Activated CD4-positive, alpha-beta T cell treated with anti-CD3 and anti-CD28 coated beads for 1 hour (primary cell): ENCODE results near the gene BPIFB3.
"Not testable (repeated sequence)": the region's sequence is repeated elsewhere in the genome, so short reads cannot be mapped to it uniquely, and the experiment has no call there.

Source experiments
- DNase-seq: peaks from one replicate; pipeline ENCODE4 v3.0.0-alpha.2; 2020

Gene BPIFB3

GRCh38 chr20:33028875-33029274 is 24.8 kb upstream of the BPIFB3 start:
- no peak for DNase-seq

GRCh38 chr20:33030076-33030475 is 23.6 kb upstream of the BPIFB3 start:
- DNase-seq, result no peak

- DNase-seq, result no peak
Observed at GRCh38 chr20:33030569-33030968, 23.1 kb upstream of the BPIFB3 start.

GRCh38 chr20:33031531-33031930 is 22.2 kb upstream of the BPIFB3 start, which contains the start of gene BPIFB6:
TSS of gene BPIFB6 (plus strand) at chr20:33031648. CDS start at chr20:33031648, 0 bp downstream.
- no peak for DNase-seq

- DNase-seq, result no peak
Observed at GRCh38 chr20:33032555-33032954, 21.1 kb upstream of the BPIFB3 start.

GRCh38 chr20:33033381-33033780 is 20.3 kb upstream of the BPIFB3 start:
- DNase-seq, result no peak

GRCh38 chr20:33034115-33034514 is 19.6 kb upstream of the BPIFB3 start:
- no peak for DNase-seq

GRCh38 chr20:33034901-33035492 is 18.7 kb upstream of the BPIFB3 start:
- DNase-seq, result no peak

GRCh38 chr20:33037456-33037855 is 16.2 kb upstream of the BPIFB3 start:
- DNase-seq, result no peak

- no peak for DNase-seq
Observed at GRCh38 chr20:33038243-33038642, 15.5 kb upstream of the BPIFB3 start.

- no peak for DNase-seq
Observed at GRCh38 chr20:33042430-33042829, 11.3 kb upstream of the BPIFB3 start.

GRCh38 chr20:33042983-33043730 is 10.5 kb upstream of the BPIFB3 start:
- no peak for DNase-seq

- DNase-seq, result no peak
Observed at GRCh38 chr20:33043731-33044181, 9.9 kb upstream of the BPIFB3 start.

- not testable (repeated sequence) for DNase-seq
Observed at GRCh38 chr20:33045129-33045721, 8.5 kb upstream of the BPIFB3 start.

- DNase-seq, result no peak
Observed at GRCh38 chr20:33046412-33046811, 7.3 kb upstream of the BPIFB3 start.

GRCh38 chr20:33051333-33051732 is 2.4 kb upstream of the BPIFB3 start:
- no peak for DNase-seq

- no peak for DNase-seq
Observed at GRCh38 chr20:33054381-33054780, 678 bp downstream of the BPIFB3 start.

GRCh38 chr20:33054791-33055190 is 1.1 kb downstream of the BPIFB3 start:
- DNase-seq, result no peak

GRCh38 chr20:33059136-33059535 is 5.4 kb downstream of the BPIFB3 start:
- no peak for DNase-seq

GRCh38 chr20:33059741-33060390 is 6.2 kb downstream of the BPIFB3 start:
- DNase-seq, result no peak

- no peak for DNase-seq
Observed at GRCh38 chr20:33061658-33062028, 7.9 kb downstream of the BPIFB3 start.

- no peak for DNase-seq
Observed at GRCh38 chr20:33062105-33062824, 8.6 kb downstream of the BPIFB3 start.

GRCh38 chr20:33062825-33063149 is 9.1 kb downstream of the BPIFB3 start:
- no peak for DNase-seq
